Measurements from ENCODE around the gene MSX1.

DNA sequence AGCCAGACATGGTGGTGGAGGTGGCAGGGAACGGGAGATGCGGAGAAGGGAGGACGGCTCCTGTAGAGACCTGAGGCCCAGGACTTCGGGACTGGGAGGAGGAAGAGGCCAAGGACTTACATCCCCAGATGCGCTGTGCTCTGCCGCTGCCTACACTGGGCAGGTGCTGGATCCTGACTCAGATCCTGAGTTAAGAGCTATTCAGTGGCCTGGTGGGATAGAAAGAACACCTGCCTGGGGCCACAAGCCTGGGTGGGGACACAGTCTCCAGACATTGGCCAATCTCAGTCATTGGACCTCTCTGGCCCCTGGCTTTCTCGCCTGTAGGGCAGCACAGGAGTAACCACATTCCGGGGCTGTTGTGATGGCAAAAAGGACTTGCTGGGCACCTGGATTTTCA is 10.9 kb upstream of the MSX1 start:
- TF ChIP-seq GABPA (IDR thresholded peaks at IDR 0.05; ENCODE audit: borderline replicate concordance, insufficient read depth, low read length) (no peak), RXRA (IDR thresholded peaks at IDR 0.05; ENCODE audit: insufficient read depth, low read depth, low read length) (no peak), GTF2F1 (IDR thresholded peaks at IDR 0.05; ENCODE audit: borderline replicate concordance, low read depth, low read length) (no peak), EP300 (IDR thresholded peaks at IDR 0.05; ENCODE audit: borderline replicate concordance in 1 of 2, low read depth in 2 of 2, low read length in 2 of 2) (no peak), KDM5A (IDR thresholded peaks at IDR 0.05; ENCODE audit: low read length) (no peak), TCF12 (IDR thresholded peaks at IDR 0.05; ENCODE audit: low read depth, low read length) (no peak), SP4 (IDR thresholded peaks at IDR 0.05; ENCODE audit: low read length) (no peak), BRCA1 (IDR thresholded peaks at IDR 0.05; ENCODE audit: low read depth, low read length) (no peak), EZH2 (IDR thresholded peaks at IDR 0.05; ENCODE audit: low read depth, low read length, severe bottlenecking) (no peak), USF2 (IDR thresholded peaks at IDR 0.05; ENCODE audit: low read length) (no peak), FOSL1 (IDR thresholded peaks at IDR 0.05; ENCODE audit: insufficient read depth, low read depth, low read length) (no peak), EGR1 (IDR thresholded peaks at IDR 0.05; ENCODE audit: borderline replicate concordance, low read depth, low read length) (no peak)
- TF ChIP-seq, protein P1, sequence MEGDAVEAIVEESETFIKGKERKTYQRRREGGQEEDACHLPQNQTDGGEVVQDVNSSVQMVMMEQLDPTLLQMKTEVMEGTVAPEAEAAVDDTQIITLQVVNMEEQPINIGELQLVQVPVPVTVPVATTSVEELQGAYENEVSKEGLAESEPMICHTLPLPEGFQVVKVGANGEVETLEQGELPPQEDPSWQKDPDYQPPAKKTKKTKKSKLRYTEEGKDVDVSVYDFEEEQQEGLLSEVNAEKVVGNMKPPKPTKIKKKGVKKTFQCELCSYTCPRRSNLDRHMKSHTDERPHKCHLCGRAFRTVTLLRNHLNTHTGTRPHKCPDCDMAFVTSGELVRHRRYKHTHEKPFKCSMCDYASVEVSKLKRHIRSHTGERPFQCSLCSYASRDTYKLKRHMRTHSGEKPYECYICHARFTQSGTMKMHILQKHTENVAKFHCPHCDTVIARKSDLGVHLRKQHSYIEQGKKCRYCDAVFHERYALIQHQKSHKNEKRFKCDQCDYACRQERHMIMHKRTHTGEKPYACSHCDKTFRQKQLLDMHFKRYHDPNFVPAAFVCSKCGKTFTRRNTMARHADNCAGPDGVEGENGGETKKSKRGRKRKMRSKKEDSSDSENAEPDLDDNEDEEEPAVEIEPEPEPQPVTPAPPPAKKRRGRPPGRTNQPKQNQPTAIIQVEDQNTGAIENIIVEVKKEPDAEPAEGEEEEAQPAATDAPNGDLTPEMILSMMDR (IDR thresholded peaks at IDR 0.05; ENCODE audit: control extremely low read depth in 1 of 3, insufficient read depth in 1 of 3, low read depth in 1 of 3, low read length in 3 of 3), result no peak
